CD4-positive, CD25-positive, alpha-beta regulatory T cell (primary cell): ENCODE data around the gene ST6GAL1. TPM values are rescaled to one million over a fixed set of nuclear protein-coding genes. Genes with fewer than 3 reads are reported as not detected.

ENCODE experiments used
- ATAC-seq, 2 donors: fragments of 150-1000 bp; cut with Tn5 transposase; one replicate each; pipeline ENCODE4 v1.10.0; 2021; ENCODE audit warnings: low read depth in 2 of 2, moderate number of reproducible peaks in 2 of 2, moderate library complexity in 1 of 2
- DNase-seq, 3 donors: peaks; one replicate each; pipeline versions ENCODE4 v3.0.0 to v3.0.0-alpha.2; 2012 to 2022; ENCODE audit warnings: mixed read lengths in 1 of 3
- H3K27ac ChIP-seq: one replicate; pipeline ENCODE4 v1.7.0; 2013; ENCODE audit warnings: mild to moderate bottlenecking, low read length; ENCODE audit not compliant: insufficient read depth, poor library complexity, severe bottlenecking
- H3K27me3 ChIP-seq: one replicate; pipeline ENCODE4 v1.7.0; 2013; ENCODE audit warnings: low read length; ENCODE audit not compliant: control insufficient read depth, insufficient read depth
- H3K36me3 ChIP-seq: one replicate; pipeline ENCODE4 v1.7.0; 2013; ENCODE audit warnings: mild to moderate bottlenecking, low read length, moderate library complexity; ENCODE audit not compliant: control insufficient read depth, insufficient read depth
- H3K4me1 ChIP-seq: 2 replicates; pipeline ENCODE4 v1.7.0; 2013; ENCODE audit warnings: mild to moderate bottlenecking, low read length; ENCODE audit not compliant: insufficient read depth, control insufficient read depth, poor library complexity, severe bottlenecking
- H3K4me3 ChIP-seq: one replicate; pipeline ENCODE4 v1.7.0; 2013; ENCODE audit warnings: low read depth, mild to moderate bottlenecking, low read length, moderate library complexity
- H3K9me3 ChIP-seq, 2 experiments: 1 replicate in 1 of 2; 2 replicates in 1 of 2; pipeline ENCODE4 v1.7.0; 2013; ENCODE audit warnings: low read length in 2 of 2, mild to moderate bottlenecking in 1 of 2, moderate library complexity in 1 of 2; ENCODE audit not compliant: control insufficient read depth in 2 of 2
- H3K27ac Mint-ChIP-seq, 3 donors: one replicate each; pipeline ENCODE4 v1.8.0; 2020 to 2022; ENCODE audit warnings: mild to moderate bottlenecking in 3 of 3, mixed read lengths in 3 of 3, moderate library complexity in 2 of 3
- H3K27me3 Mint-ChIP-seq: one replicate; pipeline ENCODE4 v1.8.0; 2022; ENCODE audit warnings: mild to moderate bottlenecking, mixed read lengths
- H3K36me3 Mint-ChIP-seq: one replicate; pipeline ENCODE4 v1.8.0; 2020; ENCODE audit warnings: mixed read lengths
- H3K4me1 Mint-ChIP-seq, 4 donors: one replicate each; pipeline ENCODE4 v1.8.0; 2020 to 2022; ENCODE audit warnings: mixed read lengths in 4 of 4, mild to moderate bottlenecking in 1 of 4
- H3K4me3 Mint-ChIP-seq, 4 donors: one replicate each; pipeline ENCODE4 v1.8.0; 2020 to 2022; ENCODE audit warnings: mild to moderate bottlenecking in 4 of 4, mixed read lengths in 4 of 4, moderate library complexity in 3 of 4
- H3K9me3 Mint-ChIP-seq, 7 donors: one replicate each; pipeline ENCODE4 v1.8.0; 2020 to 2022; ENCODE audit warnings: mixed read lengths in 7 of 7, mild to moderate bottlenecking in 3 of 7, moderate library complexity in 2 of 7
- polyA plus RNA-seq, 4 donors: library from polyadenylated mRNA; unstranded; fragments of 300-500 nt; fragmentation: Illumina TruSeq; gene quantifications; one replicate each; pipeline ENCODE4 v1.2.3, GENCODE V29; 2021
- total RNA-seq: library from RNA; stranded (reverse); gene quantifications from one replicate; pipeline ENCODE4 v1.2.3, GENCODE V29; 2022

ST6GAL1 gene
- total and polyA plus RNA-seq, 5 donors from 2014 or later = 125 to 184 (median 159) TPM

DNA sequence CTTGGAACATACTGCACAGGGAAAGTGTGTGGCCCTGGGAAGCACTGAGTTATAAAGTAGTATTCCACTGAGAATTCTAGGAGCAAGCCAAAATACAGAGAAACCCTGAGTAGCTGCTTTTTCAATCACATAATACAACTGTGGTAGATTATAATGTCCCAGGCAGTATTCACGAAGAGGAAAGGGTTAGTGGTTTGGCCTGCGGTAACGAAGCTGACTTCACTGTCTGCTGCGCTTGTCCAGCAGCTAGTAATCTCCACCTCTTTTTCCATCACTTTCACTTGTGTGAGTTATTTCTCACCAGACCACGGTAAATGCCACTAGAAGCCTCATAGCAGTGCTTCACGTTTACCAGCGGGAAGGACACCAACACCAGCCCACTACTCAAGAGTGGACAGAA, 174.6 kb downstream of the ST6GAL1 start:
- Mint-ChIP-seq H3K27ac (no peak overlapping the region), H3K4me3 (no peak overlapping the region), H3K27me3 (no peaks in the 10 kb centered on the region), H3K36me3 (no peaks in the 10 kb centered on the region), H3K9me3 (no peaks in the 10 kb centered on the region), H3K4me1 (peaks cover 6 to 19% (median 14%) of the 10 kb centered on the region in 4 donors)
- DNase-seq (no peak), ATAC-seq (no peak)
- no peaks in the 10 kb centered on the region for H3K9me3 ChIP-seq
- no peak overlapping the region for H3K27ac ChIP-seq
- peaks cover 12% of the 10 kb centered on the region for H3K4me1 ChIP-seq
- no peak overlapping the region for H3K4me3 ChIP-seq
- no peaks in the 10 kb centered on the region for H3K27me3 ChIP-seq
- no peaks in the 10 kb centered on the region for H3K36me3 ChIP-seq

DNA sequence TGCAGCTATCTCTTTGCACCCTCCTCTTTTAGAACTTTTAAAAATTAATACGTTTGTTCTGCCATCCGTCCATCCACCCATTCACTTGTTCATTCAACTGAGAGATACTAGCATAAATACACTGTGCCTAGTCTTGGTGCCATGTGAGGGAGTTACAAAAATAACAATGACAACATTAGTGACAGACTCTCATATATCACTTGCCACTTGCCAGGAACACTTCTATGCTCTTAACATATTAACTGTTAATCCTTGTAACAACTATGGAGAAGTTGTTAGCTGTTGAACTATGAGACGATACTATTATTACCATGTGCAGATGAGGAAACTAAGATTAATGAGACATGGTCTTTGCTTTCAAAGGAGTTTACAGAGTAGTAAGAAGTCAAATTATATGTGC, 175.4 kb downstream of the ST6GAL1 start:
- Histone ChIP-seq H3K4me1 (peaks cover 12% of the 10 kb centered on the region), H3K36me3 (no peaks in the 10 kb centered on the region), H3K27ac (no peak overlapping the region), H3K27me3 (no peaks in the 10 kb centered on the region), H3K9me3 (no peaks in the 10 kb centered on the region), H3K4me3 (no peak overlapping the region)
- DNase-seq = no peak
- Mint-ChIP-seq H3K4me1 (peaks cover 6 to 19% (median 14%) of the 10 kb centered on the region in 4 donors), H3K4me3 (no peak overlapping the region), H3K27ac (no peak overlapping the region), H3K27me3 (no peaks in the 10 kb centered on the region), H3K36me3 (no peaks in the 10 kb centered on the region), H3K9me3 (no peaks in the 10 kb centered on the region)
- no peak for ATAC-seq

DNA sequence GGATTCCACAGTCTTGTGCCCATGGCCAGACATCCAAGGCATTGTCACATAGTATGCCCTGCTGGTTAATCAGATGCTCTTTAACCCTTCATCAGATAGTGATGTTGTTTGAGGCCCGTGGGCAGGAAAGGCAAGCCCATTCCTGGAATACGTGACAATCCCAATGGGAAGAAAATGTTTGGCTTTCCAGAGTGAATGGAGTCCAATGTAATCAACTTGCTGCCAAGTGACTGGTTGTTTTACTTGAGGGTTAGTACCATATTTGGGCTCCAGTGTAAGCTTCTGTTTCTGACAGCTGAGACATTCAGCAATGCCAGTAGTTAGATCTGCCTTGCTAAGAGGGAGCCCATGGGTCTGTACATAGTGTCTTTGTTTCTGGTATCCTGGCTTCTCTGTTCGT, 177.7 kb downstream of the ST6GAL1 start:
- no peak overlapping the region for H3K27ac Mint-ChIP-seq
- Histone ChIP-seq H3K4me1 (no peaks in the 10 kb centered on the region), H3K36me3 (no peaks in the 10 kb centered on the region), H3K9me3 (no peaks in the 10 kb centered on the region), H3K27ac (no peak overlapping the region), H3K4me3 (no peak overlapping the region), H3K27me3 (no peaks in the 10 kb centered on the region)
- ATAC-seq = no peak
- H3K9me3 Mint-ChIP-seq = no peaks in the 10 kb centered on the region
- H3K4me1 Mint-ChIP-seq = peaks cover under 1 to 3% (median 2%) of the 10 kb centered on the region in 4 donors
- no peaks in the 10 kb centered on the region for H3K36me3 Mint-ChIP-seq
- no peaks in the 10 kb centered on the region for H3K27me3 Mint-ChIP-seq
- no peak for DNase-seq
- no peak overlapping the region for H3K4me3 Mint-ChIP-seq

DNA sequence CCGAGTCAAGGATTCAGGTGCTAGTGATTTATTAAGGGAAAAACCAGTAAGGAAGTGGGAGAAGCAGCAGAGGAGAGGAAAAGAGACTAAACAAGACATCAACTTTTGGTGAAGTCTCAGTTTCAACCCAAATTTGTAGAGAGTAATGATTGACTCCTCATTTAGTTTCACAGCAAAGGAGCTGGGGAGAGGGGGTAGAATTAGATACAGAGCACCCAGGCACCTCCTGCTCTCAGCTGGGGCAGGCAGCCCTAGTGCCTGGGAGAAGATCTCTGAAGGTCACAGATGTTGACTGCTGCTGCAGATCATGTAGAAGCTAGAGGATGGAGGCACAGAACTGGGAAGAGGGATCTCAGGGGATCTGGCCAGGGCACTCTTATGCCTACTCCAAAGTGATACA, 179.8 kb downstream of the ST6GAL1 start:
- Mint-ChIP-seq H3K9me3 (no peaks in the 10 kb centered on the region), H3K36me3 (no peaks in the 10 kb centered on the region), H3K27ac (no peak overlapping the region), H3K27me3 (no peaks in the 10 kb centered on the region), H3K4me1 (peaks cover 6 to 11% (median 6%) of the 10 kb centered on the region in 4 donors), H3K4me3 (no peak overlapping the region)
- Histone ChIP-seq H3K9me3 (no peaks in the 10 kb centered on the region), H3K36me3 (no peaks in the 10 kb centered on the region), H3K27me3 (no peaks in the 10 kb centered on the region), H3K4me3 (no peak overlapping the region), H3K4me1 (no peaks in the 10 kb centered on the region), H3K27ac (no peak overlapping the region)
- no peak for DNase-seq
- no peak for ATAC-seq

DNA sequence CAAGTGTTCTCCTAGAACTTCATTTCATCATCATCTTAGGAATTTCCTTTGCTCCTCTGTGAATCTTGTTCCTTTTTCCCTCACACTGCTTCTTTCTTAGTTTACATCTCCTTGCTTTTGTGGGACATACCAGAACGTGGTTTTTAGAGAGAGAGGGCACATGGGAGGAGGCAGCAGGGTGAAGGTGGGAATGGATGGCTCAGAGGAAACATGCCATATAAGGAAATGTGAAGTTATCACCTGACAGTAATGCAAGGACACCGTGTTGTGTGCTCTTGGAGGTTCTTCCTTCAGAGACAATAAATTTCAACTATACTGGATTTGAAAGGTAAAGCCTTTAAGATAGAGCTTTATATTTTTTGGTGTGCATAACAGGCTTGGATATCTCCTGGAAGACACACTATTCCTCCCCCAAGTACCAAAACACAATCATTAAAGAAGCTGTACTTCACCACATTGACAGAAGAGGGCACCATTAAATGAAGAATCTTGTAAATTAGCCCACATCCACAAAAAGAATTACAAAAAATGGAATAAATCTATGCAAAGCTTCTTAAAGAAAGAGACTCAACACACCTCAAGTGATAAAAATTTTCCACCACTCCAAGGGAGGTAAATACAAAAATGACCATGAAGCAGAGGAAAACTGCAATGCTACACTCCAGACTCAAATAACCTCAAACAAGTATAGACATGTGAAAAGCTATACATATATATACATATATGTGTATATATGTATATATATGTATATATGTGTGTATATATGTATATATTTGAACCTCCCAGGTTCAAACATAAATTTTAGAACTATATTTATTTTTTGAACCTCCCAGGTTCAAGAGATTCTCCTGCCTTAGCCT, 182.8 kb downstream of the ST6GAL1 start:
- H3K27me3 Mint-ChIP-seq = no peaks in the 10 kb centered on the region
- peak overlapping the region in 1 of 3 donors; percentile 47 for H3K27ac Mint-ChIP-seq
- no peak overlapping the region for H3K4me3 Mint-ChIP-seq
- H3K4me1 Mint-ChIP-seq = peaks cover 3 to 11% (median 6%) of the 10 kb centered on the region in 4 donors
- no peaks in the 10 kb centered on the region for H3K9me3 Mint-ChIP-seq
- Histone ChIP-seq H3K4me1 (no peaks in the 10 kb centered on the region), H3K27me3 (no peaks in the 10 kb centered on the region), H3K36me3 (no peaks in the 10 kb centered on the region), H3K4me3 (peak overlapping the region; percentile 15), H3K27ac (no peak overlapping the region), H3K9me3 (no peaks in the 10 kb centered on the region)
- DNase-seq (peak in 2 of 3 donors; percentile 52 to 66), ATAC-seq (peak in 1 of 2 donors; percentile 45)
- H3K36me3 Mint-ChIP-seq = no peaks in the 10 kb centered on the region

DNA sequence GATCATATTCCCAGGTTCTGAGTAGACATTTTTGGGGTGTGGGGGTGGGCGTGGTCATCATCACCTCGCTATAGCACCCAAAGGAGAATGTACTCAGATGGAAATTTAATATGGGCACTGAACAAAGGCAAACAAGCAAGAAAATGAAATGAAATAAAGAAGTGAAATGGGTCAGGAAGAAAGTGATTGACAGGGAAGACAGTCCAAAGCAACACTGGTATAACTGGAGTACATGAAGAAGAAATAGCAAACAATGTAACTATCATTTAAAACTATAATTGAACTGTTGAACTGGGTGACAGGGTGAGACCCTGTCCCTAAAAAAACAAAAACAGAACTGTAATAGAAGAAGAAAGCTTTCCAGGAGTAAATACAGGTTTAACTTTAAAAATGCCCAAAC, 184.2 kb downstream of the ST6GAL1 start:
- H3K9me3 Mint-ChIP-seq = no peaks in the 10 kb centered on the region
- Histone ChIP-seq H3K4me3 (no peak overlapping the region), H3K9me3 (no peaks in the 10 kb centered on the region), H3K36me3 (no peaks in the 10 kb centered on the region), H3K4me1 (no peaks in the 10 kb centered on the region), H3K27ac (no peak overlapping the region), H3K27me3 (no peaks in the 10 kb centered on the region)
- peaks cover 3 to 11% (median 6%) of the 10 kb centered on the region in 4 donors for H3K4me1 Mint-ChIP-seq
- H3K27ac Mint-ChIP-seq = no peak overlapping the region
- H3K36me3 Mint-ChIP-seq = peaks cover 3% of the 10 kb centered on the region
- H3K4me3 Mint-ChIP-seq = no peak overlapping the region
- no peak for ATAC-seq
- H3K27me3 Mint-ChIP-seq = no peaks in the 10 kb centered on the region
- DNase-seq = no peak

DNA sequence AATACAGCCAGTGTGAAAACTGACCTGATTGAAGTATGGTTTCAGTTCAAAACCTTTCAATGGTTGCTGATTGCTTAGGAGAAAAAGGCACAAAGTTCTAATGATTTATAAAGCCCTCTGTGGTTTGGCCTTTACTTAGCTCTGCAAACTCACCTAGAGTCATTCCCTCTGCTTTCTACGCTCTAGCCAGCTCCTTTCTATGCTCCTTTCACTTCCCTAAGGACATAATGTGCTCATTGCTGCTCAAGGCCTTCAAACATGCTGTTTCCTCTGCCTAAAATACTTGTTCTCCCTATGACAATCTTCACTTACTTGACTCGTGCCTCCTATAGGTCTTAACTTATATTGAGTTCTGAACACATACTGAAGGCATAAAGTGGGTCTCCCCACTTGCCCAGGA, 190.0 kb downstream of the ST6GAL1 start:
- no peaks in the 10 kb centered on the region for H3K27me3 ChIP-seq
- Mint-ChIP-seq H3K4me3 (no peak overlapping the region), H3K36me3 (peaks cover 7% of the 10 kb centered on the region), H3K27me3 (no peaks in the 10 kb centered on the region), H3K9me3 (no peaks in the 10 kb centered on the region), H3K4me1 (peaks cover 0 to 3% (median 0%) of the 10 kb centered on the region in 4 donors), H3K27ac (no peak overlapping the region)
- H3K4me1 ChIP-seq = no peaks in the 10 kb centered on the region
- H3K4me3 ChIP-seq = no peak overlapping the region
- H3K27ac ChIP-seq = no peak overlapping the region
- no peaks in the 10 kb centered on the region for H3K36me3 ChIP-seq
- ATAC-seq (no peak), DNase-seq (no peak)
- H3K9me3 ChIP-seq = no peaks in the 10 kb centered on the region

DNA sequence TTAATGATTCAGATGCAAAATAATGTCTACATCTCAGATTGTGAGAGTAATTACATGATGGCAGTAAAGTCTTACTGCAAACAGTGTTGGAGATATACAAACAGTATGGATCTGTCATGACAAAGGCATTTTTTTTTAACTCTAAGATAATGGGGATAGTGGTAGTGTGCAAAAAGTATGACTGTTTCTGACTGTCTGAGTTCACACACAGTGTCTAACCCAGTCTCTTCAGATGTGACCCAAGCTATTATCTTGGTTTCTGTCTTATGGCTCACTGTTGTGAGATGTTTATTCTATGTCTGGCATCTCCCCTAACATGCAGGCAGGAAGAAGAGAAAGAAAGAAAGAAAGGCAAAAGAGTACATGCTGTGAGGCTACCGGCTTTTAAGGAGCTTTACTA, 191.9 kb downstream of the ST6GAL1 start:
- Histone ChIP-seq H3K27ac (no peak overlapping the region), H3K36me3 (no peaks in the 10 kb centered on the region), H3K9me3 (no peaks in the 10 kb centered on the region), H3K4me3 (no peak overlapping the region), H3K27me3 (no peaks in the 10 kb centered on the region), H3K4me1 (no peaks in the 10 kb centered on the region)
- peaks cover 0 to 7% (median 2%) of the 10 kb centered on the region in 4 donors for H3K4me1 Mint-ChIP-seq
- ATAC-seq = no peak
- H3K27me3 Mint-ChIP-seq = no peaks in the 10 kb centered on the region
- no peak overlapping the region for H3K4me3 Mint-ChIP-seq
- H3K27ac Mint-ChIP-seq = no peak overlapping the region
- no peak for DNase-seq
- H3K36me3 Mint-ChIP-seq = peaks cover 7% of the 10 kb centered on the region
- H3K9me3 Mint-ChIP-seq = no peaks in the 10 kb centered on the region
